Type B pancreatic cell (in vitro differentiated cells): ENCODE data around the gene EVI2B. TPM values are rescaled to one million over a fixed set of nuclear protein-coding genes. Genes with fewer than 3 reads are reported as not detected.
"Not testable (repeated sequence)": the region's sequence is repeated elsewhere in the genome, so short reads cannot be mapped to it uniquely, and the experiment has no call there.

Source experiments
- DNase-seq: peaks from one replicate; pipeline ENCODE4 v3.0.0; 2021; ENCODE audit warnings: mixed read lengths; ENCODE audit not compliant: unreplicated experiment; ENCODE audit errors: extremely low spot score
- H3K27ac Mint-ChIP-seq: 2 replicates; pipeline ENCODE4 v1.8.0; 2021; ENCODE audit warnings: mild to moderate bottlenecking, mixed read lengths
- H3K27me3 Mint-ChIP-seq: 2 replicates; pipeline ENCODE4 v1.8.0; 2021; ENCODE audit warnings: mixed read lengths
- H3K36me3 Mint-ChIP-seq: 2 replicates; pipeline ENCODE4 v1.8.0; 2021; ENCODE audit warnings: mixed read lengths
- H3K4me1 Mint-ChIP-seq: one replicate; pipeline ENCODE4 v1.8.0; 2021; ENCODE audit warnings: mixed read lengths; ENCODE audit not compliant: unreplicated experiment
- H3K4me3 Mint-ChIP-seq: 2 replicates; pipeline ENCODE4 v1.8.0; 2021; ENCODE audit warnings: mild to moderate bottlenecking, mixed read lengths
- H3K9me3 Mint-ChIP-seq: 2 replicates; pipeline ENCODE4 v1.8.0; 2021; ENCODE audit warnings: mixed read lengths
- total RNA-seq: library from RNA; stranded (reverse); gene quantifications from 2 replicates; pipeline ENCODE4 v1.2.1, GENCODE V29; 2021; ENCODE audit warnings: low replicate concordance
- TF ChIP-seq, protein P1 (sequence below): fragments of 200-600 bp; sonication (generic); conservative IDR thresholded peaks from 2 replicates; pipeline ENCODE4 v1.5.0; 2021; ENCODE audit warnings: antibody characterized with exemption, mild to moderate bottlenecking

Gene EVI2B
- total RNA-seq, 1 donor from 2014 or later = not detected

DNA sequence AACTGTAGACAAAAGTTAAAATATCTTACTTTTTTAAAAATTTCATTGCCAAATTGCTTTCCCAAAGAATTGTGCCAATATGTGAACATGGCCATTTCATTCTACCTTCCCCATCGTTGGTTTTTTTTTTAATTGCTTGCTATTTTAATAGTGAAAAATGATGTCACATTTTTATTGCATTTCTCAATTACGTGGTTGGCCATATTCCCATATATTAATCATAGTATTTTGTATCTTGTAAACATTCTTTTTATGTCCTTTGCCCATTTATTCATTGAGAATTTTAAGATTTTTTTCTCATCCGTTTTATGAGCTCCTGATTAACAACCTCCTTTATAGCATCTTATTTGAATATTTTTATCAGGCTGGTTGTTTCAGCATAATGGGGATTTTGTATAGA is 24.1 kb downstream of the EVI2B start:
- Mint-ChIP-seq H3K27ac (no peak overlapping the region), H3K27me3 (no peaks in the 10 kb centered on the region), H3K4me3 (no peak overlapping the region), H3K9me3 (no peaks in the 10 kb centered on the region), H3K36me3 (peaks cover 13% of the 10 kb centered on the region), H3K4me1 (no peaks in the 10 kb centered on the region)
- DNase-seq = no peak
- TF ChIP-seq, protein P1, sequence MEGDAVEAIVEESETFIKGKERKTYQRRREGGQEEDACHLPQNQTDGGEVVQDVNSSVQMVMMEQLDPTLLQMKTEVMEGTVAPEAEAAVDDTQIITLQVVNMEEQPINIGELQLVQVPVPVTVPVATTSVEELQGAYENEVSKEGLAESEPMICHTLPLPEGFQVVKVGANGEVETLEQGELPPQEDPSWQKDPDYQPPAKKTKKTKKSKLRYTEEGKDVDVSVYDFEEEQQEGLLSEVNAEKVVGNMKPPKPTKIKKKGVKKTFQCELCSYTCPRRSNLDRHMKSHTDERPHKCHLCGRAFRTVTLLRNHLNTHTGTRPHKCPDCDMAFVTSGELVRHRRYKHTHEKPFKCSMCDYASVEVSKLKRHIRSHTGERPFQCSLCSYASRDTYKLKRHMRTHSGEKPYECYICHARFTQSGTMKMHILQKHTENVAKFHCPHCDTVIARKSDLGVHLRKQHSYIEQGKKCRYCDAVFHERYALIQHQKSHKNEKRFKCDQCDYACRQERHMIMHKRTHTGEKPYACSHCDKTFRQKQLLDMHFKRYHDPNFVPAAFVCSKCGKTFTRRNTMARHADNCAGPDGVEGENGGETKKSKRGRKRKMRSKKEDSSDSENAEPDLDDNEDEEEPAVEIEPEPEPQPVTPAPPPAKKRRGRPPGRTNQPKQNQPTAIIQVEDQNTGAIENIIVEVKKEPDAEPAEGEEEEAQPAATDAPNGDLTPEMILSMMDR = no peak

DNA sequence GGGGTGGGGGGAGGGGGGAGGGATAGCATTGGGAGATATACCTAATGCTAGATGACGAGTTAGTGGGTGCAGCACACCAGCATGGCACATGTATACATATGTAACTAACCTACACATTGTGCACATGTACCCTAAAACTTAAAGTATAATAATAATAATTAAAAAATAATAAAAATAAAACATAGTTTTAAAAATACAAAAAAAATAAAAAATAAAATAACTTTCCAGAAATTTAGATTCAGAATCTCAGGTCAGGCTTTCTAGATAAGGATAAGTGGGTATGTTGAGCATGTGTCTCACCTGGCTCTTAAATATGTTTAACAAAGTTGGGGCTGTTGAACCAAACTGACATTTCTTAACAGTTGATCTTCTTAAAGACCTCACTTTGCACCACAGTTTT is 25.9 kb downstream of the EVI2B start:
- H3K27ac Mint-ChIP-seq, H3K27me3 Mint-ChIP-seq, H3K36me3 Mint-ChIP-seq, H3K4me1 Mint-ChIP-seq, H3K9me3 Mint-ChIP-seq, DNase-seq, H3K4me3 Mint-ChIP-seq: not testable (repeated sequence)

DNA sequence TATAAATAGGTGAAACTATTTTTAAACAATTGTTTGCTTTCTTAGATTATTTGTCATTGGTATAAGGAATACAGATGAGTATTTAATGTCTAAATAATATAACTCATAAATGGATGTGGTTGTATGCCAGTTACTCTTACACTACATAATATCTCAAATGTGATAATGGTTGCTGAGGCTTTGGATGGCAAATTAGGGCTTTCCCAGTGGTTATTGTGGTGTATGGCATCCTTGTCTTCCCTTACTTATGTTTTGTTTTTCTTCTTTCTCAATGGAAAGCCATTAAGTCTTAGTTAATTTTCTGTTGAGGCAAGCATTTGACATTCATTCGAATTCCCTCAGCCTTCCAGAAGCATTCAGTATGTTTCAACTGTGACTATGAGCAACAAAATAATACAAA is 27.3 kb downstream of the EVI2B start:
- Mint-ChIP-seq H3K27ac (no peak overlapping the region), H3K4me3 (no peak overlapping the region), H3K4me1 (no peaks in the 10 kb centered on the region), H3K9me3 (no peaks in the 10 kb centered on the region), H3K27me3 (no peaks in the 10 kb centered on the region), H3K36me3 (peaks cover 9% of the 10 kb centered on the region)
- DNase-seq = no peak
- TF ChIP-seq, protein P1 = peak; percentile 50

DNA sequence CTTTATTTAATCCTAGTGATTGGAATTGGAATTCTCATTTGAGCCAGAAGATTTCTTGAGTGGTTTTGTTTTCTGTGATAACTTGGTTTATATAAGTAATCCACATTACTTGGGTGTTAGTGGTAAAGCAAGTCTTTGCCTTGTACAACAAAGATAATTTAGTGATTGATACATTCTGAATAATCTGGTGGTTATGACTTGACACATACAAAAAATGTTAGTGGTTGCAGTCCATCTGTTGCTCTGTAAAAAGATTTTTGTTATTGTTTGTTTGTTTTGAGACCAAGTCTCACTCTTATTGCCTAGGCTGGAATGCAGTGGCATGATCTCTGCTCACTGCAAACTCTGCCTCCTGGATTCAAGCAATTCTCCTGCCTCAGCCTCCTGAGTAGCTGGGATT is 30.0 kb downstream of the EVI2B start:
- no peak for DNase-seq
- H3K4me1 Mint-ChIP-seq = no peaks in the 10 kb centered on the region
- no peak overlapping the region for H3K4me3 Mint-ChIP-seq
- no peak overlapping the region for H3K27ac Mint-ChIP-seq
- TF ChIP-seq, protein P1 = no peak
- no peaks in the 10 kb centered on the region for H3K27me3 Mint-ChIP-seq
- peaks cover 14% of the 10 kb centered on the region for H3K36me3 Mint-ChIP-seq
- H3K9me3 Mint-ChIP-seq = no peaks in the 10 kb centered on the region

DNA sequence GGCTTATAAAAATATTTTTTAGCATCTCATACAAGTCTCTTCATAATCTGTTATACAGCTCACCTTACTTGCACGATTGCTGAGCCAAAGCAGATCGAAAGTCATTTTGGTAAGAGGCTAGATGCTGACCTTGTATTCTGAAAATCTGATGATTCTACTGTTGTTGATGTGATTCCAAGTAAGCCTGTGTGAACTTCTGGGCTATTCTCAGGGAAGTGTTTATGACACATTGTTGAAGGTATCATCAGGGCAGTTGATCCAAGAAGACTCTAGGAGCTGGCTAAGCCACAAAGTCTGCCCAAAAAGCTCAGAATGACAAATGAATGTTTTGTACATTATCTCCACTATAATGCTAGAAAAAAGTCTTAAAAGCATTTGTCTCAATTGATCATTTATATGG is 32.8 kb downstream of the EVI2B start:
- no peaks in the 10 kb centered on the region for H3K4me1 Mint-ChIP-seq
- TF ChIP-seq, protein P1 = no peak
- H3K27ac Mint-ChIP-seq = no peak overlapping the region
- H3K4me3 Mint-ChIP-seq = no peak overlapping the region
- H3K9me3 Mint-ChIP-seq = no peaks in the 10 kb centered on the region
- DNase-seq = no peak
- no peaks in the 10 kb centered on the region for H3K27me3 Mint-ChIP-seq
- H3K36me3 Mint-ChIP-seq = peaks cover 31% of the 10 kb centered on the region

DNA sequence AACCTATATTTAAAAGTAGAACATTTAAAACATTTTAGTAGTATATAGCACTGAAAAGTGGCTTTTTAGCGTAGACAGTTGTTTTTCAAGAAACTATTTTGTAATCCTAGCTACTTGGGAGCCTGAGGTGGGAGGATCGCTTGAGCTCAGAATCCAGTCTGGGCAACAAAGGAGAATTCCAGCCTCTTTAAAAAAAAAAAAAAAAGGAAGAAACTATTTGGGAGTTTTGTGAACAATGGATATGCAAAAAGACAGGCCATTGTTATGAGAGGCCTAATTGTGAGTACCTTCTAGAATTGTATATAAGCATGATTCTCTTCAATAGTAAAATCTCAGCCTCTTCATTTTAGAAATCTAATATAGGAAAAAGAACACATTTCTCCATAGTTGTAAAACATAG is 34.5 kb downstream of the EVI2B start:
- Mint-ChIP-seq H3K9me3 (no peaks in the 10 kb centered on the region), H3K27ac (no peak overlapping the region), H3K27me3 (no peaks in the 10 kb centered on the region), H3K36me3 (peaks cover 33% of the 10 kb centered on the region), H3K4me3 (no peak overlapping the region), H3K4me1 (no peaks in the 10 kb centered on the region)
- DNase-seq = no peak
- TF ChIP-seq, protein P1 = no peak
